GM12872 (cell line): Measurements from ENCODE around the gene PCDH19.

Experiments used
- TF ChIP-seq, protein P1 (sequence below): IDR thresholded peaks from 3 replicates; pipeline ENCODE4 v1.5.1; 2011; ENCODE audit warnings: low read depth, mild to moderate bottlenecking, low read length, moderate library complexity; ENCODE audit not compliant: insufficient read depth

PCDH19 gene

DNA sequence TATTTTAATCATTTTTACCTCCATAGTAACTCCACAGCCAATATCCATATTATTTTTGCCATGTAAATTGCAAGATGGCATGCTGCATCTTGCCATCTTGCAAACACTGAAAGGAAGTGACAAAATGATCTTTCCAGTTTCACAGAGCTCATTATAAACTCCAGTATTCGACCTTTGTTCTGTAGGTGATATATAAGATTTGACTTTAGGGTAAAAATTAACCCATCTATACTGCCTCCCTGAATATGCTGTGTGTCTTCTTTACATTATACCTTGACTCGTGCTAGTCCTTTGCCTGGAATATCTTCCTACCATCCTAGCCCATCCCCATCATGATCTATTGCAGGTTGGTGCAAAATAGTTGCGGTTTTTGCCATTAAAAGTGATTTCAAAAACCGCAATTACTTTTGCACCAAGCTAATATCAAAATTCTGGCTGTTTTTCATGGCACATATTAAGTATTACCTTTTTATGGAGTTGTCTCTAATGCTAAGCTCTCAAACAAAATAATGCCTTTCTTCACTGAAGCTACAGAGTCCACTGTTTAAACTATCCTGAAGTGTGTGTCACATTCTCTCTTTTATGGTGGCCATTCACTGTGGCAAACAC is 161.1 kb downstream of the PCDH19 start:
- TF ChIP-seq, protein P1, sequence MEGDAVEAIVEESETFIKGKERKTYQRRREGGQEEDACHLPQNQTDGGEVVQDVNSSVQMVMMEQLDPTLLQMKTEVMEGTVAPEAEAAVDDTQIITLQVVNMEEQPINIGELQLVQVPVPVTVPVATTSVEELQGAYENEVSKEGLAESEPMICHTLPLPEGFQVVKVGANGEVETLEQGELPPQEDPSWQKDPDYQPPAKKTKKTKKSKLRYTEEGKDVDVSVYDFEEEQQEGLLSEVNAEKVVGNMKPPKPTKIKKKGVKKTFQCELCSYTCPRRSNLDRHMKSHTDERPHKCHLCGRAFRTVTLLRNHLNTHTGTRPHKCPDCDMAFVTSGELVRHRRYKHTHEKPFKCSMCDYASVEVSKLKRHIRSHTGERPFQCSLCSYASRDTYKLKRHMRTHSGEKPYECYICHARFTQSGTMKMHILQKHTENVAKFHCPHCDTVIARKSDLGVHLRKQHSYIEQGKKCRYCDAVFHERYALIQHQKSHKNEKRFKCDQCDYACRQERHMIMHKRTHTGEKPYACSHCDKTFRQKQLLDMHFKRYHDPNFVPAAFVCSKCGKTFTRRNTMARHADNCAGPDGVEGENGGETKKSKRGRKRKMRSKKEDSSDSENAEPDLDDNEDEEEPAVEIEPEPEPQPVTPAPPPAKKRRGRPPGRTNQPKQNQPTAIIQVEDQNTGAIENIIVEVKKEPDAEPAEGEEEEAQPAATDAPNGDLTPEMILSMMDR = no peak

DNA sequence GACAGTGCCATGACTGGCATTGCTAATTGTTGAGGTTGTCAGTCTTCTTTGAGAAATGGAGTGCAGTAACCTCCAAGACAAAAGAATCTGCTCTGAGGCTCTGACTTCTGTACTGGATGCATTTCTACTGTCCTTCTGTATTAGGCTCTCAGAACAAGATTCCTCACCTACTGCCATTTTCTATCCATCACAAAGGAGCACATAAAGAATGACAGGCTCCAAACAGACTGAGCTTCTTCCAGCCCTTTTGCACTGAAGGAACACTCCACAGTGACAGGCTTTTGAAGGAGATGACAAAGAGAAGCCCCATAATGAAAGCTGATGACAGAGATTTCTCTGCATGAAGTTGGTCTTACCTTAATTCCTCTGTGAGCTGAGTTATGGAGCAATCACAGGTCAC is 162.2 kb downstream of the PCDH19 start:
- TF ChIP-seq, protein P1 = no peak

DNA sequence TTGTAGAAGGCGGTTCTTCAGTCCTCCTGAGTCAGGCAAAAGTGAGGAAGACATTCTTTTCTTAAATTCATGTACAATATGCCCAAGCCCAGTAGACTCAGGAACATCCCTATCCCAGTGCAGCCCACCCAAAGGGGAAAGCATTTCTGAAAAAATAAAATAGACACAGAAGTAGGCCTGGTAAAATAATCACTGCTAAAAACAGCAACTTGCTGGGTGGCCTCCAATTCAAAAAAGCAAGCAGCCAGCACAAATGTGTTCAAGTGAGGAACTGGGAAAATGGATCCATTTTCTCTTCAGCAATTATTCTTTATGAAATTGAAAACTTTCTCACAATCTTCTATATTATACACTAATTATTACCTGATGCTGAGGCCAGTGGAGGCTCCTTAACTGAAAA is 165.4 kb downstream of the PCDH19 start:
- TF ChIP-seq, protein P1 = no peak
